ENCODE data around the gene CCT5. TPM values are rescaled to one million over a fixed set of nuclear protein-coding genes. Genes with fewer than 3 reads are reported as not detected.

The CCT5 gene
- total RNA-seq, 5 donors from 2014 or later (not counting 1 experiment from before 2014, with no cell fraction given) = 63.3 to 111 (median 105) TPM

- CTCF ChIA-PET = interaction anchor here in 1 of 2 donors (0.6 kb wide), 1 partner anchor 379 kb away, joined by 4 read pairs; no protein-coding TSS in a partner anchor
- H3K4me3 Mint-ChIP-seq = no peak overlapping the region
- ATAC-seq (replicated peaks in 1 of 4) (no peak), DNase-seq (no peak)
- H3K4me3 ChIP-seq (ENCODE audit: control insufficient read depth in 1 of 2, extremely low read depth in 1 of 2, low read length in 1 of 2) = no peak overlapping the region
- peaks cover 0 to 14% of the 10 kb centered on the region in 2 experiments for H3K27me3 ChIP-seq (replicated peaks in 1 of 2; ENCODE audit: control insufficient read depth in 2 of 2, extremely low read depth in 1 of 2, insufficient read depth in 2 of 2, low read length in 1 of 2)
- H3K4me1 Mint-ChIP-seq = peaks cover 10 to 18% (median 12%) of the 10 kb centered on the region in 3 donors
- no peak overlapping the region for H3K27ac Mint-ChIP-seq
- H3K4me1 ChIP-seq (ENCODE audit: control insufficient read depth in 1 of 2, extremely low read depth in 1 of 2, insufficient read depth in 2 of 2, low read length in 2 of 2) = peaks cover 0 to 3% of the 10 kb centered on the region in 2 experiments
- no peak overlapping the region for H3K27ac ChIP-seq (ENCODE audit: low read length)
- H3K9me3 ChIP-seq = no peaks in the 10 kb centered on the region
- no peaks in the 10 kb centered on the region for H3K36me3 Mint-ChIP-seq
- WGBS (ENCODE audit: insufficient coverage) = 97% methylated on average over 11 of the region's 13 CpGs
- POLR2A ChIA-PET = no interaction called here
- no peaks in the 10 kb centered on the region for H3K9me3 Mint-ChIP-seq
- peaks cover 0 to 2% of the 10 kb centered on the region in 2 donors for H3K27me3 Mint-ChIP-seq
- H3K36me3 ChIP-seq (ENCODE audit: control insufficient read depth in 2 of 2, extremely low read depth in 1 of 2, insufficient read depth in 1 of 2, low read length in 1 of 2) = no peaks in the 10 kb centered on the region
These were observed 27.9 kb downstream of the CCT5 start for GRCh38 chr5:10277773-10278630.

DNA sequence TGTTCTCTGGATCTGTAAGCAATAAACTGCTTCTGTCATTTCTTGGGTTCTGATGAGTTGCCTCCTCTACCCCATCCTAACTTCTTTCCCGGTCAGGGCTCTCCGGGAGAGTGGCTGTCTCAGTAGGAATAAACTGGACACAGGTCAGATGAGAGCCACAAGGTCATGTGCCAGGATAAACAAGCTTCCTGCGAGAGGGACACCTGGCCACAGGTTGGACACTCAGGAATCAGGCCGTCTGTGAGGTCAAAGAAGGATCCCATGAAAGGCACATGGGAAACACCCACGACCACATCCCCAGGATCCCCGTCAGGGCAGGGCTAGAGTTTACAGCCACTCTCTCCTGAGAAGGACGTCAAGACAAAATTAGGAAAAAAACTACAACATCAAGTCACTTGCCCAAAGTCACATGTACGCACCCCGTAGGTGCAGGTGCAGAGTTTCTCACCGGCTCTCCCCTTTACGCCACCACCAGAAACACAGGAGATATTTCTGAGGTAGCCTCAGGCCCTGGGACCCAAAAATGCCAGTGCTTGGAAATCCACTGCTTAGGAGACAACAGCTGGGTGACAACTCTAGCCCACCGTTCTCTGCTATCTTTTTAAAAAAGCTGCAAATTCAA, 28.7 kb downstream of the CCT5 start:
- CTCF ChIA-PET = interaction anchor here (0.6 kb wide), 2 partner anchors 112 to 378 kb away, joined by 4 to 7 read pairs; no protein-coding TSS in a partner anchor
- no peaks in the 10 kb centered on the region for H3K9me3 Mint-ChIP-seq
- H3K4me3 Mint-ChIP-seq = no peak overlapping the region
- Histone ChIP-seq H3K36me3 (ENCODE audit: control insufficient read depth in 2 of 2, extremely low read depth in 1 of 2, insufficient read depth in 1 of 2, low read length in 1 of 2) (no peaks in the 10 kb centered on the region), H3K4me1 (ENCODE audit: control insufficient read depth in 1 of 2, extremely low read depth in 1 of 2, insufficient read depth in 2 of 2, low read length in 2 of 2) (peaks cover 0 to 4% of the 10 kb centered on the region in 2 experiments), H3K9me3 (no peaks in the 10 kb centered on the region), H3K27ac (ENCODE audit: low read length) (no peak overlapping the region), H3K4me3 (ENCODE audit: control insufficient read depth in 1 of 2, extremely low read depth in 1 of 2, low read length in 1 of 2) (no peak overlapping the region), H3K27me3 (replicated peaks in 1 of 2; ENCODE audit: control insufficient read depth in 2 of 2, extremely low read depth in 1 of 2, insufficient read depth in 2 of 2, low read length in 1 of 2) (peaks cover 0 to 11% of the 10 kb centered on the region in 2 experiments)
- H3K36me3 Mint-ChIP-seq = no peaks in the 10 kb centered on the region
- DNase-seq (no peak), ATAC-seq (replicated peaks in 1 of 4) (no peak)
- POLR2A ChIA-PET = interaction anchor here in 1 of 2 donors (0.7 kb wide), 1 partner anchor 341 kb away, joined by 4 read pairs; no protein-coding TSS in a partner anchor
- H3K27me3 Mint-ChIP-seq = peaks cover 0 to 2% of the 10 kb centered on the region in 2 donors
- peaks cover 14 to 20% (median 14%) of the 10 kb centered on the region in 3 donors for H3K4me1 Mint-ChIP-seq
- 79% methylated on average over 10 of the region's 12 CpGs for WGBS (ENCODE audit: insufficient coverage)
- no peak overlapping the region for H3K27ac Mint-ChIP-seq

DNA sequence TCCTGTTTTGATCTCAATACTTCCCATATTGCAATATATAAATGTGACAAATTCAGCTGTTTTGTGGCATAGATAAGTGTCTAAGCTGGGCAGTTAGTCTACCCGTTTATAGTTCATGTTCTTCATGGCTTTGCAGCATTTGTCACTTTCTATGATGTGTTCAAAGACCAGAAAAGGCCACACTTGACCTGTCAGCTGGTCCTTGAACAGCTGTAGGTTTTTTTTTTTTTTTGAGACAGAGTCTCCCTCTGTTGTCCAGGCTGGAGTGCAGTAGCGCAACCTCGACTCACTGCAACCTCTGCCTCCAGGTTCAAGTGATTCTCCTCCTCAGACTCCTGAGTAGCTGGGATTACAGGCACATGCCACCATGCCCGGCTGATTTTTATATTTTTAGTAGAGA, 29.2 kb downstream of the CCT5 start:
- WGBS (ENCODE audit: insufficient coverage) = 80% methylated on average over 1 of the region's 4 CpGs
- H3K27ac Mint-ChIP-seq = no peak overlapping the region
- no peak overlapping the region for H3K4me3 Mint-ChIP-seq
- POLR2A ChIA-PET = interaction anchor here in 1 of 2 donors (0.7 kb wide), 1 partner anchor 341 kb away, joined by 4 read pairs; no protein-coding TSS in a partner anchor
- DNase-seq (no peak), ATAC-seq (replicated peaks in 1 of 4) (no peak)
- peaks cover 0 to 8% of the 10 kb centered on the region in 2 experiments for H3K4me1 ChIP-seq (ENCODE audit: control insufficient read depth in 1 of 2, extremely low read depth in 1 of 2, insufficient read depth in 2 of 2, low read length in 2 of 2)
- H3K36me3 ChIP-seq (ENCODE audit: control insufficient read depth in 2 of 2, extremely low read depth in 1 of 2, insufficient read depth in 1 of 2, low read length in 1 of 2) = no peaks in the 10 kb centered on the region
- peaks cover 16 to 21% (median 16%) of the 10 kb centered on the region in 3 donors for H3K4me1 Mint-ChIP-seq
- H3K36me3 Mint-ChIP-seq = no peaks in the 10 kb centered on the region
- H3K9me3 ChIP-seq = no peaks in the 10 kb centered on the region
- no peak overlapping the region for H3K4me3 ChIP-seq (ENCODE audit: control insufficient read depth in 1 of 2, extremely low read depth in 1 of 2, low read length in 1 of 2)
- H3K27me3 ChIP-seq (replicated peaks in 1 of 2; ENCODE audit: control insufficient read depth in 2 of 2, extremely low read depth in 1 of 2, insufficient read depth in 2 of 2, low read length in 1 of 2) = peaks cover 0 to 7% of the 10 kb centered on the region in 2 experiments
- CTCF ChIA-PET = interaction anchor here in 1 of 2 donors (0.6 kb wide), 1 partner anchor 112 kb away, joined by 7 read pairs; no protein-coding TSS in a partner anchor
- H3K27me3 Mint-ChIP-seq = peaks cover 0 to 2% of the 10 kb centered on the region in 2 donors
- no peaks in the 10 kb centered on the region for H3K9me3 Mint-ChIP-seq
- H3K27ac ChIP-seq (ENCODE audit: low read length) = no peak overlapping the region

DNA sequence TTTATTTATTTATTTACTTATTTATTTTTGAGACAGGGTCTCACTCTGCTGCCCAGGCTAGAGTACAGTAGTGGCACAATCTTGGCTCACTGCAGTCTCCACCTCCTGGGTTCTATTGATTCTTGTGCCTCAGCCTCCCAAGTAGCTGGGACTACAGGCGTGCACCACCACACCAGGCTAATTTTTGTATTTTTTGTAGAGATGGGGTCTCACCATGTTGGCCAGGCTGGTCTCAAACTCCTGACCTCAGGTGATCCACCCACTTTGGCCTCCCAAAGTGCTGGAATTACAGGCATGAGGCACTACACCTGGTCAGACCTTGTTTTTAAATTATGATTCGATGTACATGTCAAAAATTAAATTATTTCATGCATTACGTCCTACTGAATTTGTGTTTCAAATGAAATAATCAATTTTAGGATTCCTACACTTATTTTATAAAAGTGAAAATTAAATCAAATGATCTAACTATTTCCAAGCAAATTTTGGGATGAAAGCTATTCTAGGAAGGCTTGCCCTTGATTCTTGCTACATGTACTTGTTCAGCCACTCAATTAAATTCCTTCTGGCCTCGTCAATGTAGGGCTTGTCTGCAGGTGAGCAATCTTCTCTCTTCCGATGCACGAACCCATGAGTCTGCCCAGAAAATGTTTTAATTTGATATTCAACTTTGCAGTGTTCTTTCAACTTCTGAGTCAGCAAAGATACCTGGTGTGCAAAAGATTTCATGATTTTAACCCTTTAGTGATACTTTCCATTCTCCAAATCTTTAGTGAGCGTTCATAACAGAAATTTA, 30.0 kb downstream of the CCT5 start:
- Histone ChIP-seq H3K36me3 (ENCODE audit: control insufficient read depth in 2 of 2, extremely low read depth in 1 of 2, insufficient read depth in 1 of 2, low read length in 1 of 2) (no peaks in the 10 kb centered on the region), H3K4me3 (ENCODE audit: control insufficient read depth in 1 of 2, extremely low read depth in 1 of 2, low read length in 1 of 2) (no peak overlapping the region), H3K27me3 (replicated peaks in 1 of 2; ENCODE audit: control insufficient read depth in 2 of 2, extremely low read depth in 1 of 2, insufficient read depth in 2 of 2, low read length in 1 of 2) (peaks cover 0 to 7% of the 10 kb centered on the region in 2 experiments), H3K4me1 (ENCODE audit: control insufficient read depth in 1 of 2, extremely low read depth in 1 of 2, insufficient read depth in 2 of 2, low read length in 2 of 2) (peaks cover 0 to 7% of the 10 kb centered on the region in 2 experiments), H3K9me3 (no peaks in the 10 kb centered on the region), H3K27ac (ENCODE audit: low read length) (no peak overlapping the region)
- WGBS (ENCODE audit: insufficient coverage) = 68% methylated on average over 3 of the region's 7 CpGs
- peaks cover 0 to 2% of the 10 kb centered on the region in 2 donors for H3K27me3 Mint-ChIP-seq
- no peaks in the 10 kb centered on the region for H3K36me3 Mint-ChIP-seq
- peaks cover 12 to 14% (median 14%) of the 10 kb centered on the region in 3 donors for H3K4me1 Mint-ChIP-seq
- ChIA-PET POLR2A (no interaction called here), CTCF (interaction anchor here in 1 of 2 donors (0.7 kb wide), 1 partner anchor 87 kb away, joined by 3 read pairs; no protein-coding TSS in a partner anchor)
- no peaks in the 10 kb centered on the region for H3K9me3 Mint-ChIP-seq
- H3K27ac Mint-ChIP-seq = no peak overlapping the region
- no peak for DNase-seq
- no peak for ATAC-seq (replicated peaks in 1 of 4)
- no peak overlapping the region for H3K4me3 Mint-ChIP-seq

GRCh38 chr5:10283927-10284635, 34.0 kb downstream of the CCT5 start:
- CTCF ChIA-PET = interaction anchor here (0.8 to 2.7 kb wide), 21 partner anchors 20 to 350 kb away, joined by 3 to 22 read pairs (median 5); partner anchors contain the start of gene ROPN1L (in 1 of the 2)
- Histone ChIP-seq H3K27ac (ENCODE audit: low read length) (no peak overlapping the region), H3K4me3 (ENCODE audit: control insufficient read depth in 1 of 2, extremely low read depth in 1 of 2, low read length in 1 of 2) (no peak overlapping the region), H3K4me1 (ENCODE audit: control insufficient read depth in 1 of 2, extremely low read depth in 1 of 2, insufficient read depth in 2 of 2, low read length in 2 of 2) (peaks cover 0 to 13% of the 10 kb centered on the region in 2 experiments), H3K9me3 (no peaks in the 10 kb centered on the region), H3K36me3 (ENCODE audit: control insufficient read depth in 2 of 2, extremely low read depth in 1 of 2, insufficient read depth in 1 of 2, low read length in 1 of 2) (no peaks in the 10 kb centered on the region), H3K27me3 (replicated peaks in 1 of 2; ENCODE audit: control insufficient read depth in 2 of 2, extremely low read depth in 1 of 2, insufficient read depth in 2 of 2, low read length in 1 of 2) (peaks cover 0 to 9% of the 10 kb centered on the region in 2 experiments)
- H3K9me3 Mint-ChIP-seq = no peaks in the 10 kb centered on the region
- 13% methylated on average over 13 of the region's 17 CpGs for WGBS (ENCODE audit: insufficient coverage)
- H3K27ac Mint-ChIP-seq = no peak overlapping the region
- POLR2A ChIA-PET = no interaction called here
- H3K27me3 Mint-ChIP-seq = peaks cover 0 to 2% of the 10 kb centered on the region in 2 donors
- DNase-seq (peak; percentile 44 to 83 (median 67)), ATAC-seq (replicated peaks in 1 of 4) (peak; percentile 86 to 94 (median 92))
- peaks cover 7 to 12% (median 9%) of the 10 kb centered on the region in 3 donors for H3K4me1 Mint-ChIP-seq
- H3K36me3 Mint-ChIP-seq = no peaks in the 10 kb centered on the region
- no peak overlapping the region for H3K4me3 Mint-ChIP-seq

Data from T-cell (primary cell).